DND-41 (cell line): ENCODE measurements around the gene NOX4.

Source experiments
- ATAC-seq: fragments of 200-7000 bp; cut with Tn5 transposase; 3 replicates; pipeline ENCODE4 v1.9.1; 2021; ENCODE audit warnings: low read depth; ENCODE audit not compliant: insufficient read depth
- DNase-seq: peaks from one replicate; pipeline ENCODE4 v3.0.0-alpha.2; 2020
- H2AFZ ChIP-seq: 2 replicates; pipeline ENCODE4 v1.6.0; 2012; ENCODE audit warnings: low read depth, low read length
- H3K27ac ChIP-seq: 2 replicates; pipeline ENCODE4 v1.5.1; 2012; ENCODE audit warnings: low read length, inconsistent platforms
- H3K27me3 ChIP-seq: fragments of 200-600 bp; sonication (generic); 2 replicates; pipeline ENCODE4 v1.6.0; 2012; ENCODE audit warnings: low read length, mild to moderate bottlenecking, inconsistent platforms; ENCODE audit not compliant: insufficient read depth, poor library complexity
- H3K36me3 ChIP-seq: 2 replicates; pipeline ENCODE4 v1.5.1; 2012; ENCODE audit warnings: low read length, inconsistent platforms; ENCODE audit not compliant: insufficient read depth
- H3K4me1 ChIP-seq: 2 replicates; pipeline ENCODE4 v1.5.1; 2012; ENCODE audit warnings: mild to moderate bottlenecking, low read length; ENCODE audit not compliant: insufficient read depth
- H3K4me2 ChIP-seq: 2 replicates; pipeline ENCODE4 v1.6.0; 2012; ENCODE audit warnings: mild to moderate bottlenecking, moderate library complexity, low read length, inconsistent platforms; ENCODE audit not compliant: insufficient read depth
- H3K4me3 ChIP-seq, 2 experiments: fragments of 200-600 bp in 1 of 2; shearing (Covaris generic) in 1 of 2; 2 replicates each; pipeline ENCODE4 v1.5.1; 2012 to 2016; ENCODE audit warnings: inconsistent platforms in 2 of 2, low read length in 2 of 2, mild to moderate bottlenecking in 2 of 2, low read depth in 1 of 2, moderate library complexity in 1 of 2
- H3K79me2 ChIP-seq: 2 replicates; pipeline ENCODE4 v1.6.0; 2012; ENCODE audit warnings: low read length, inconsistent platforms; ENCODE audit not compliant: insufficient read depth
- H3K9ac ChIP-seq: 2 replicates; pipeline ENCODE4 v1.6.0; 2012; ENCODE audit warnings: low read depth, mild to moderate bottlenecking, inconsistent platforms, low read length, moderate library complexity
- H3K9me3 ChIP-seq: 2 replicates; pipeline ENCODE4 v1.5.1; 2012; ENCODE audit warnings: low read length, moderate library complexity, mild to moderate bottlenecking, inconsistent platforms; ENCODE audit not compliant: insufficient read depth, severe bottlenecking
- H4K20me1 ChIP-seq: 2 replicates; pipeline ENCODE4 v1.6.0; 2012; ENCODE audit warnings: low read length; ENCODE audit not compliant: insufficient read depth
- CTCF ChIP-seq: IDR thresholded peaks from 2 replicates; pipeline ENCODE4 v1.5.1; 2012; ENCODE audit warnings: borderline replicate concordance, low read length, moderate library complexity, mild to moderate bottlenecking; ENCODE audit not compliant: poor library complexity, severe bottlenecking; ENCODE audit errors: extremely low read depth
- EZH2 ChIP-seq: IDR thresholded peaks from 3 replicates; pipeline ENCODE4 v1.6.1; 2012; ENCODE audit warnings: borderline replicate concordance, low read depth, mild to moderate bottlenecking, moderate library complexity, low read length, inconsistent platforms; ENCODE audit not compliant: severe bottlenecking

The NOX4 gene

GRCh38 chr11:89487016-89487415 is 4.2 kb downstream of the NOX4 start:
- no peaks in the 10 kb centered on the region for H3K36me3 ChIP-seq
- H3K79me2 ChIP-seq, result no peaks in the 10 kb centered on the region
- H3K4me2 ChIP-seq, result no peak overlapping the region
- no peak overlapping the region for H3K4me3 ChIP-seq
- H3K9me3 ChIP-seq, result no peaks in the 10 kb centered on the region
- no peak for DNase-seq
- ATAC-seq, result no peak
- H3K27me3 ChIP-seq, result no peaks in the 10 kb centered on the region
- H4K20me1 ChIP-seq, result no peaks in the 10 kb centered on the region
- H3K4me1 ChIP-seq, result no peaks in the 10 kb centered on the region
- H3K9ac ChIP-seq, result no peak overlapping the region
- H3K27ac ChIP-seq, result no peak overlapping the region
- H2AFZ ChIP-seq, result no peak overlapping the region
- no peak for TF ChIP-seq EZH2
- no peak for TF ChIP-seq CTCF

GRCh38 chr11:89484896-89485295 is 6.3 kb downstream of the NOX4 start:
- Histone ChIP-seq H4K20me1 (no peaks in the 10 kb centered on the region), H3K4me1 (no peaks in the 10 kb centered on the region), H2AFZ (no peak overlapping the region), H3K27me3 (no peaks in the 10 kb centered on the region), H3K27ac (no peak overlapping the region), H3K9ac (no peak overlapping the region), H3K79me2 (no peaks in the 10 kb centered on the region), H3K9me3 (no peaks in the 10 kb centered on the region), H3K36me3 (no peaks in the 10 kb centered on the region), H3K4me3 (no peak overlapping the region), H3K4me2 (no peak overlapping the region)
- ATAC-seq (no peak), DNase-seq (no peak)
- TF ChIP-seq EZH2, result no peak
- no peak for TF ChIP-seq CTCF

GRCh38 chr11:89477175-89477574 is 14.0 kb downstream of the NOX4 start:
- H3K36me3 ChIP-seq, result no peaks in the 10 kb centered on the region
- no peak overlapping the region for H2AFZ ChIP-seq
- H3K4me2 ChIP-seq, result no peak overlapping the region
- no peaks in the 10 kb centered on the region for H3K9me3 ChIP-seq
- no peak overlapping the region for H3K4me3 ChIP-seq
- TF ChIP-seq EZH2 (no peak), CTCF (no peak)
- ATAC-seq, result no peak
- no peak overlapping the region for H3K9ac ChIP-seq
- H3K27me3 ChIP-seq, result no peaks in the 10 kb centered on the region
- H3K27ac ChIP-seq, result no peak overlapping the region
- no peaks in the 10 kb centered on the region for H3K4me1 ChIP-seq
- no peak for DNase-seq
- no peaks in the 10 kb centered on the region for H3K79me2 ChIP-seq
- no peaks in the 10 kb centered on the region for H4K20me1 ChIP-seq

- H3K79me2 ChIP-seq, result no peaks in the 10 kb centered on the region
- no peak overlapping the region for H3K4me3 ChIP-seq
- H3K27me3 ChIP-seq, result no peaks in the 10 kb centered on the region
- no peaks in the 10 kb centered on the region for H3K9me3 ChIP-seq
- no peak overlapping the region for H2AFZ ChIP-seq
- H3K9ac ChIP-seq, result no peak overlapping the region
- no peaks in the 10 kb centered on the region for H3K4me1 ChIP-seq
- TF ChIP-seq EZH2 (no peak), CTCF (no peak)
- no peaks in the 10 kb centered on the region for H4K20me1 ChIP-seq
- DNase-seq (no peak), ATAC-seq (no peak)
- no peaks in the 10 kb centered on the region for H3K36me3 ChIP-seq
- no peak overlapping the region for H3K4me2 ChIP-seq
- H3K27ac ChIP-seq, result no peak overlapping the region
Measured at GRCh38 chr11:89463266-89463780, 27.9 kb downstream of the NOX4 start.
